GM12872 (cell line): ENCODE measurements around the gene WDFY4.

ENCODE experiments used
- TF ChIP-seq, protein P1 (sequence below): IDR thresholded peaks from 3 replicates; pipeline ENCODE4 v1.5.1; 2011; ENCODE audit warnings: low read depth, mild to moderate bottlenecking, low read length, moderate library complexity; ENCODE audit not compliant: insufficient read depth

The WDFY4 gene

DNA sequence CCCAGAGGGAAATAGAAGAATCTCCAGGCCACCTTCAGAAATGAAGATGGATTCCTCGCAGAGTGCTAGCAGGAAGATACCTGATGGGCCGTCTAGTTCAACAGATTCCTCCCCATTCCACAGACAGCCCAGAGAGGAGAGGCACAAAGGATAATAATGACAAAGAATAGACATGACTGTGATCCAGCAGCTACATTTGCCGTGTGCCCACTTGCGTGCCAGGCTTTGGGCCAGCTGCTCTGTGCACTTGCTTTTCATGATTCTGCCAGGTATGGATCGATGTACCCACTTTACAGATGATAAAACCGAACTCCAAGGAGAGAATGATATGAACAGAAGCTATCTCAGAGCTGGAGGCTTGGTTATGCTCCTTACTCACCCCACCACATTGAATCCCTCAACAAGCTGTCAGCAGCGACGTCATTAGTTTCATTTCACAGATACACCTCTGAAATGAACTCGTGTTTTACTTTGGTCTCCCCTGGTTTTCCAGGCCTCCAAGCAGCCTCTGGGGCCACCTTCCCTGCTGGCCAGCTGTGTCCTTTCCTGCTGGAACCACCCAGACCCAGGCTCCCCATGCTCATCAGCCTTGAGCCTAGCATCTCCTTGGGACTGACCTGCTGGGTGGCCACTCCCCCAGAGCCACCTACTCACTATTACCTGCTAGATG lies 11.9 kb upstream of the WDFY4 start:
- TF ChIP-seq, protein P1, sequence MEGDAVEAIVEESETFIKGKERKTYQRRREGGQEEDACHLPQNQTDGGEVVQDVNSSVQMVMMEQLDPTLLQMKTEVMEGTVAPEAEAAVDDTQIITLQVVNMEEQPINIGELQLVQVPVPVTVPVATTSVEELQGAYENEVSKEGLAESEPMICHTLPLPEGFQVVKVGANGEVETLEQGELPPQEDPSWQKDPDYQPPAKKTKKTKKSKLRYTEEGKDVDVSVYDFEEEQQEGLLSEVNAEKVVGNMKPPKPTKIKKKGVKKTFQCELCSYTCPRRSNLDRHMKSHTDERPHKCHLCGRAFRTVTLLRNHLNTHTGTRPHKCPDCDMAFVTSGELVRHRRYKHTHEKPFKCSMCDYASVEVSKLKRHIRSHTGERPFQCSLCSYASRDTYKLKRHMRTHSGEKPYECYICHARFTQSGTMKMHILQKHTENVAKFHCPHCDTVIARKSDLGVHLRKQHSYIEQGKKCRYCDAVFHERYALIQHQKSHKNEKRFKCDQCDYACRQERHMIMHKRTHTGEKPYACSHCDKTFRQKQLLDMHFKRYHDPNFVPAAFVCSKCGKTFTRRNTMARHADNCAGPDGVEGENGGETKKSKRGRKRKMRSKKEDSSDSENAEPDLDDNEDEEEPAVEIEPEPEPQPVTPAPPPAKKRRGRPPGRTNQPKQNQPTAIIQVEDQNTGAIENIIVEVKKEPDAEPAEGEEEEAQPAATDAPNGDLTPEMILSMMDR = no peak

DNA sequence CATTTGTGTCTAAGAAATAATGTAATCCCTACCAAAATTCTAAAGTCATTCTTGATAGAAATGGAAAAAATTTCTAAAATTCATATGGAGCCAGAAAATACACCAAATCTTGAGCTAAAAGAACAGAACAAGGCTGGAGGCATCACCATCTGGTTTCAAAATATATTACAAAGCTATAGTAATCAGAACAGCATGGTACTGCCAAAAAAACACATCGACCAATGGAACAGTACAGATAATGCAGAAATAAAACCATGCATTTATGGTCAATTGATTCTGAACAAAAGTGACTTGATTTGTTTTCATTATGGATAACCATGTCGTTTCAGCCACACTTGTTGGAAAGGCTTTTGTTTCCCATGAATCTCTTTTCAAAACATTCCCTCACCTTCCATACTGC lies 7.0 kb upstream of the WDFY4 start:
- TF ChIP-seq, protein P1 = no peak

- TF ChIP-seq, protein P1 = no peak
Observed at GRCh38 chr10:48678041-48678440, 6.6 kb upstream of the WDFY4 start.

DNA sequence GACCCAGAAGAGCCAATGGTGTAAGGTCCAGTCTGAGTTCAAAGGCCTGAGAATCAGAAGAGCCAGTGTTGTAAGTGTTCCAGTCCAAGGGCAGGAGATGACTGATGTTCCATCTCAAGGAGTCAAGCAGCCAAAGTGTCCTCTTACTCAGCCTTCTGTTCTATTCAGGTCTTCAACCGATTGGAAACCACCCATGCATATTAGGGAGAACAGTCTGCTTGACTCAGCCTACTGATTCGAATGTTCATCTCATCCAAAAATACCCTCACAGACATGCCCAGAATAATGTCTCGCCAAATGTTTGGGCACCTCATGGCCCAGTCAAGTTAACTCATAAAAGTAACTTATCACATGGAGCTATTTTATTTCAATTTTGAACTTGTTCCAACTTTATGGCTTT lies 2.9 kb upstream of the WDFY4 start:
- TF ChIP-seq, protein P1 = no peak

DNA sequence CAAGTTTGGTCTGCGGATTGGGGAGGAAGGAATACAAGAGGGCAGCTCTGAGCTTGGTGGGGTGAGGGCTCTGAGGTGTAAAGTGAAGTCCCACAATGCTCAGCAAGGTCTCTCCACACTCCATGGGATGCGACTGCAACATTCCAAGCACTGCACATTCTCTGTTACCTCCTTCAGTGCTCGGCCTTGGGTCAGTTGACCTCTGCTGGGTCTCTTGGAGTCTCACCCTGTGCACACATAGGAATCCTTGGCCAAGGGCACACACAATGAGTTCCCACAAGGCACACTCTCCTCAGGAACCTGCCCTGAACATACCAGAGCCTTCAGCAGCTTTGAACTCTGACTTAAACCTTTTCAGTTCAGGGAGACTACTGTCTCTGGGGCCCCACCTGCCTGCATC lies 2.4 kb upstream of the WDFY4 start:
- TF ChIP-seq, protein P1 = no peak

DNA sequence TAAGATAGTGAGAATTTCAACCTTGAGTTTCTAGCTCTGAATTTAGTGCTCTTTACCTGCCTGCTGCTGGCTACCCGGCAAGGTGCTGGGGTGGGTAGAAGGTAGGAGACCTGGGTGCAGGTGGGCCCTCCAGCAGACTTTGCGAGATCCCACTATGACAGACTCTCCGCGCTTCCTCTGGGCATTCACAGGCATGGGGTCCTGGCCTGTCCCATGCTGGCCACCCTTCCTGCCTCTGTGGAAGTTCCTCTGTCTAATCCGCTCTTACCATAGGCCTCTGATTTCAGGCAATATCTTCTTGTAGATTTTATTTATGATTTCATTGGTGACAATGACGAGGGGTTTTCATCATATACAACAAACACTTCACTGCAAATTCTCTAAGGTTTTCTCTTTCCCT lies 1.2 kb upstream of the WDFY4 start:
- TF ChIP-seq, protein P1 = no peak

DNA sequence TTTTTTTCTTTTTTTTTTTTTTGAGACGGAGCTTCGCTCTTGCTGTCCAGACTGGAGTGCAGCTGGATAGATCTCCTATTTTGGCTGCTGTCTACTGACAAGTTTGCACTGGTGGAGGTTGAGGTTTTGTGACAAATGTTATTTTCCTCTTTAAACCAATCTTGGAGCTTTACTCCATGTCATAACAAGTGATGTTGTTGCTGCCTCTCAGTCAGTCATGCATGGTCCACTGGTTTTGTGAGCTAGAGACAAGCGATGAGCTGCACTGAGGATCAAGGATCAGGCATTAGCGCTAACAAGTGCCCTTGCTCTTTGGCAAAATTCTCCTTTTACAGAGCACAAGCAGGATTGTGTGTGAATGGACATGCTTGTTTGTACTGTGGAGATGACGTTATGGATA lies 805 bp upstream of the WDFY4 start:
- TF ChIP-seq, protein P1 = no peak
